ENCODE results near the gene MFAP3.

MFAP3 gene

GRCh38 chr5:154092356-154093141, 53.8 kb downstream of the MFAP3 start:
- no peak for DNase-seq (ENCODE audit: low read depth)

- DNase-seq (ENCODE audit: low read depth): no peak
Observed at GRCh38 chr5:154093142-154093532, 54.4 kb downstream of the MFAP3 start.

GRCh38 chr5:154095904-154096303, 57.1 kb downstream of the MFAP3 start:
- DNase-seq (ENCODE audit: low read depth): no peak

- DNase-seq (ENCODE audit: low read depth): no peak
Observed at GRCh38 chr5:154097031-154097430, 58.3 kb downstream of the MFAP3 start.

GRCh38 chr5:154098465-154098864, 59.7 kb downstream of the MFAP3 start:
- no peak for DNase-seq (ENCODE audit: low read depth)

GRCh38 chr5:154101184-154101583, 62.4 kb downstream of the MFAP3 start:
- no peak for DNase-seq (ENCODE audit: low read depth)

DNA sequence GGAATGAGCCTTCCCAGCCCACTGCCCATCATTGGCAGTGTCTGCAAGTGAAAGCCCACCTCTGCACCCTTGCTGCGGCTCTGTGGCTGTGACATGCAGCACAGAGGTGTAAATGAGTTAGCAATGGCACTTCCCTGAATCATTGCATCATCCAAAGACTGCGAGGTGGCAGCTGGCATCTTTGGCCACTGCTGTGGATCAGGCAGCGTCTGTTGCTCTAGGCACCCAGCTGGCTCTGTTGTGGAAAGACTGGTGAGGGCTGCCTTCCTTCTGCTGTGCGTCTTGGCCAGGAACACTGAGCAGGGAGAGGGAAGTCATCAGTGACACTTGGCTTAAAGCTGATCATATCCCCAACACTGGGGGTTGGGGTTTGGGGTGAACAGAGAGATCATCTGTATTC, 64.5 kb downstream of the MFAP3 start:
- DNase-seq (ENCODE audit: low read depth): no peak
